Activated B cell treated with CpG ODN at 0.5 μM for 24 hours (primary cell): Measurements from ENCODE around the gene TNFRSF11A. TPM values are rescaled to one million over a fixed set of nuclear protein-coding genes. Genes with fewer than 3 reads are reported as not detected.

Source experiments
- ATAC-seq: fragments of 200-7000 bp; cut with Tn5 transposase; one replicate; pipeline ENCODE4 v1.10.0; 2021; ENCODE audit warnings: low read depth, mild to moderate bottlenecking, moderate library complexity
- CTCF ChIA-PET: fragments of 350-600 bp; sonication (Branson Sonifier 250); formaldehyde crosslinking; loops from one replicate; lab custom pipeline; 2021; ENCODE audit warnings: antibody characterized with exemption; lab: Charles Lee
- POLR2A ChIA-PET: fragments of 350-600 bp; sonication (Branson Sonifier 250); formaldehyde crosslinking; loops from one replicate; lab custom pipeline; 2021; ENCODE audit warnings: antibody characterized with exemption; lab: Charles Lee
- DNase-seq: peaks from one replicate; pipeline ENCODE4 v3.0.0; 2022
- H3K27ac Mint-ChIP-seq: one replicate; pipeline ENCODE4 v1.8.0; 2020; ENCODE audit warnings: mixed read lengths
- H3K27me3 Mint-ChIP-seq: one replicate; pipeline ENCODE4 v1.8.0; 2021; ENCODE audit warnings: mixed read lengths
- H3K36me3 Mint-ChIP-seq: one replicate; pipeline ENCODE4 v1.8.0; 2021; ENCODE audit warnings: low read depth, mixed read lengths
- H3K4me1 Mint-ChIP-seq: one replicate; pipeline ENCODE4 v1.8.0; 2021; ENCODE audit warnings: mixed read lengths
- H3K4me3 Mint-ChIP-seq: one replicate; pipeline ENCODE4 v1.8.0; 2020; ENCODE audit warnings: mild to moderate bottlenecking, mixed read lengths
- H3K9me3 Mint-ChIP-seq: one replicate; pipeline ENCODE4 v1.8.0; 2020; ENCODE audit warnings: mixed read lengths
- intact Hi-C: fragments of 100-400 bp; cut with micrococcal nuclease; formaldehyde crosslinking; loops from one replicate; pipeline ENCODE4 v1.15.1; 2024
- total RNA-seq: library from RNA; stranded (reverse); gene quantifications from 2 replicates; pipeline ENCODE4 v1.2.3, GENCODE V29; 2022
- TF ChIP-seq, protein P1 (sequence below): fragments of 200-600 bp; IDR thresholded peaks from one replicate; pipeline ENCODE4 v1.8.0; 2022; ENCODE audit warnings: antibody characterized with exemption, mild to moderate bottlenecking

Gene TNFRSF11A
- total RNA-seq, 1 donor from 2014 or later: 0.24 TPM

DNA sequence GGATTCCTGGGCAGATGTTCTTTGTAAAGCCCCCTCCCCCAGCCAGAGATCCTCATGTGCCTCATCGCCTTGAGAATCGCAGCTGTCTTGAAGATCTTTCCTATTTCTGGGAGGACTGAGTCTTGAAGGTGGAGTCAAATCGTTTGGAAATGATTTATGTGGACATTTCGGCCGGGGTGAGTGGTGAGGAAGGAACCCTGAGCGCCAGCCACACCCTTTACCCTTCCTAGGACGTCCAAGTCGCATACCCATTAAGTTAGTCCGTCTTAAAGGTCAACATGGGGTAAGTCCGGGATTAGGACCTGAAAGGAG lies 112.9 kb downstream of the TNFRSF11A start:
- TF ChIP-seq, protein P1, sequence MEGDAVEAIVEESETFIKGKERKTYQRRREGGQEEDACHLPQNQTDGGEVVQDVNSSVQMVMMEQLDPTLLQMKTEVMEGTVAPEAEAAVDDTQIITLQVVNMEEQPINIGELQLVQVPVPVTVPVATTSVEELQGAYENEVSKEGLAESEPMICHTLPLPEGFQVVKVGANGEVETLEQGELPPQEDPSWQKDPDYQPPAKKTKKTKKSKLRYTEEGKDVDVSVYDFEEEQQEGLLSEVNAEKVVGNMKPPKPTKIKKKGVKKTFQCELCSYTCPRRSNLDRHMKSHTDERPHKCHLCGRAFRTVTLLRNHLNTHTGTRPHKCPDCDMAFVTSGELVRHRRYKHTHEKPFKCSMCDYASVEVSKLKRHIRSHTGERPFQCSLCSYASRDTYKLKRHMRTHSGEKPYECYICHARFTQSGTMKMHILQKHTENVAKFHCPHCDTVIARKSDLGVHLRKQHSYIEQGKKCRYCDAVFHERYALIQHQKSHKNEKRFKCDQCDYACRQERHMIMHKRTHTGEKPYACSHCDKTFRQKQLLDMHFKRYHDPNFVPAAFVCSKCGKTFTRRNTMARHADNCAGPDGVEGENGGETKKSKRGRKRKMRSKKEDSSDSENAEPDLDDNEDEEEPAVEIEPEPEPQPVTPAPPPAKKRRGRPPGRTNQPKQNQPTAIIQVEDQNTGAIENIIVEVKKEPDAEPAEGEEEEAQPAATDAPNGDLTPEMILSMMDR: no peak

DNA sequence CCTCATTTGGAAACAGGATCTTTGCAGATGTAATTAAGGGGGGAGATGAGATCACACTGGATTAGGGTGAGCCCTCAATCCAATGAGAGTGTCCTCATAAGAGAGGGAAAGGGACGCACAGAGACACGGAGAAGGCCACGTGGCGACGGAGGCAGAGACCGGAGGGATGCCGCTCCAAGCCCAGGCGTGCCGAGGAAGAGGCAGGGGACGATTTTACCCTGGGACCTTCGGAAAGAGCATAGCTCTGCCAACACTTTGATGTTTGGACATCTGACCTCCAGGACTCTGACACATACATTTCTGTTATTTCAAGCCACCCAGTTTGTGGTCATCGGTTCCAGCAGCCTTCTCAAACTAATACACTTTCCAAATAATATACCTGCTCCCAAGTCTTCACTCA lies 113.3 kb downstream of the TNFRSF11A start:
- H3K27me3 Mint-ChIP-seq: peaks cover 8% of the 10 kb centered on the region
- ChIA-PET POLR2A (no interaction called here), CTCF (no interaction called here)
- ATAC-seq: no peak
- H3K4me3 Mint-ChIP-seq: no peak overlapping the region
- no peaks in the 10 kb centered on the region for H3K4me1 Mint-ChIP-seq
- no peak overlapping the region for H3K27ac Mint-ChIP-seq
- intact Hi-C loops: no loop called here
- no peaks in the 10 kb centered on the region for H3K36me3 Mint-ChIP-seq
- TF ChIP-seq, protein P1: no peak
- DNase-seq: no peak
- H3K9me3 Mint-ChIP-seq: no peaks in the 10 kb centered on the region

More for the DNA sequence above, 112.9 kb downstream of the TNFRSF11A start:
- ChIA-PET POLR2A (no interaction called here), CTCF (no interaction called here)
- no peak overlapping the region for H3K27ac Mint-ChIP-seq
- no peaks in the 10 kb centered on the region for H3K36me3 Mint-ChIP-seq
- no peak overlapping the region for H3K4me3 Mint-ChIP-seq
- peaks cover 8% of the 10 kb centered on the region for H3K27me3 Mint-ChIP-seq
- no peaks in the 10 kb centered on the region for H3K4me1 Mint-ChIP-seq
- intact Hi-C loops: no loop called here
- DNase-seq: no peak
- no peak for ATAC-seq
- H3K9me3 Mint-ChIP-seq: no peaks in the 10 kb centered on the region

DNA sequence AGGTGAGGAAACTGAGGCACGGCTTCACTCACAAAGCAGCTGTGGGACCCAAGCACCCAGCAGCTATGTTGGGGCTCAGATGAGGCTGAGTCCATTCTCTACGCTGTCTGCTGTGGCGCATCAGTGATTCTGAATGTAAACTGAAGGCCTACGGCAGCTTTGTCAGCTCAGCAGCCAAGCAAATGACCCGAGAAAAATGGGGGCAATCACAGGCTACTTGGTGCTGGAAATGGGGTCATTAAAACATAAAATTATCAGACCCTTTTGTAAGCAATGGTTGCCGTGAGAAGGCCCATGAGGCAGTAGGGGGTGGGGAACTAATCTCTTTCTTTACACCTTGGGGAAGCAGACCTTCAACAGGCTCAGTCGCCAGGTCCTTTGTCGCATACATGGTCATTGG lies 113.8 kb downstream of the TNFRSF11A start:
- ATAC-seq (no peak), DNase-seq (no peak)
- Mint-ChIP-seq H3K9me3 (no peaks in the 10 kb centered on the region), H3K4me1 (no peaks in the 10 kb centered on the region), H3K4me3 (no peak overlapping the region), H3K27me3 (peaks cover 8% of the 10 kb centered on the region), H3K36me3 (no peaks in the 10 kb centered on the region), H3K27ac (no peak overlapping the region)
- TF ChIP-seq, protein P1: no peak
- intact Hi-C loops: no loop called here
- ChIA-PET POLR2A (no interaction called here), CTCF (no interaction called here)

Other genes starting within 250 kb of the TNFRSF11A start
- 26.4 and 29.4 TPM in 2 replicates for gene PIGN, start 138.3 kb upstream of the TNFRSF11A start, total RNA-seq
- gene RELCH, start 138.1 kb upstream of the TNFRSF11A start, total RNA-seq: 45.4 and 59.0 TPM in 2 replicates
- 28.6 and 29.4 TPM in 2 replicates for gene ZCCHC2, start 197.7 kb downstream of the TNFRSF11A start, total RNA-seq